Sigmoid colon (tissue), 7 donors: ENCODE data around the gene TXNRD2. TPM values are rescaled to one million over a fixed set of nuclear protein-coding genes. Genes with fewer than 3 reads are reported as not detected.

Experiments
- DNase-seq: peaks from one replicate; pipeline ENCODE4 v3.0.0-alpha.2; 2019
- H3K27ac ChIP-seq, 4 donors: fragments of 200-600 bp; sonication (generic); one replicate each; pipeline ENCODE4 v1.5.1; 2016 to 2019; ENCODE audit warnings: mild to moderate bottlenecking in 1 of 4
- H3K27me3 ChIP-seq, 3 donors: fragments of 200-600 bp; sonication (generic); one replicate each; pipeline ENCODE4 v1.5.1; 2019; ENCODE audit warnings: mild to moderate bottlenecking in 1 of 3
- H3K36me3 ChIP-seq, 4 donors: fragments of 200-600 bp; sonication (generic); one replicate each; pipeline ENCODE4 v1.5.1; 2016 to 2019
- H3K4me1 ChIP-seq, 4 donors: fragments of 200-600 bp; sonication (generic); one replicate each; pipeline ENCODE4 v1.5.1; 2017 to 2019
- H3K4me3 ChIP-seq, 4 donors: fragments of 200-600 bp; sonication (generic); one replicate each; pipeline ENCODE4 v1.5.1; 2017 to 2019; ENCODE audit warnings: mild to moderate bottlenecking in 2 of 4, moderate library complexity in 1 of 4
- H3K9me3 ChIP-seq, 4 donors: fragments of 200-600 bp in 3 of 4; sonication (generic) in 3 of 4; one replicate each; pipeline versions ENCODE4 v1.5.1 to v1.6.1; 2013 to 2019
- CTCF ChIP-seq, 4 experiments: fragments of 450-650 bp in 3 of 4; fragments of 200-600 bp in 1 of 4; IDR thresholded peaks; one replicate each; pipeline ENCODE4 v1.5.1; 2016 to 2019; ENCODE audit warnings: antibody characterized with exemption in 4 of 4, mild to moderate bottlenecking in 3 of 4, moderate library complexity in 2 of 4
- EP300 ChIP-seq, 4 donors: sonication (generic); formaldehyde crosslinking; IDR thresholded peaks; one replicate each; pipeline ENCODE4 v1.6.1; 2017; ENCODE audit warnings: antibody characterized with exemption in 4 of 4
- POLR2A ChIP-seq, 2 donors: fragments of 450-650 bp; IDR thresholded peaks; one replicate each; pipeline ENCODE4 v1.6.1; 2016; ENCODE audit warnings: antibody characterized with exemption in 2 of 2, mild to moderate bottlenecking in 2 of 2, moderate library complexity in 2 of 2
- POLR2AphosphoS5 ChIP-seq, 4 donors: sonication (generic); formaldehyde crosslinking; IDR thresholded peaks; one replicate each; pipeline ENCODE4 v1.6.1; 2017; ENCODE audit warnings: antibody characterized with exemption in 4 of 4
- WGBS, 2 donors: extraction: QIAGEN DNeasy Blood & Tissue Kit; methylation state at CpG; one replicate each; pipeline ENCODE4 v1.1.7; 2013; 5-methylcytosine and 5-hydroxymethylcytosine counted together
- intact Hi-C: fragments of 100-400 bp; cut with DNase I; formaldehyde crosslinking; loops from one replicate; pipeline ENCODE4 v1.15.1; 2023
- polyA plus RNA-seq, 3 donors: library from polyadenylated mRNA; stranded (reverse); fragments of 200-250 nt; gene quantifications; one replicate each; pipeline ENCODE4 v1.2.3, GENCODE V29; 2013
- total RNA-seq, 4 donors: library from RNA; depleted of rRNA; stranded (reverse); fragments of >200 nt; gene quantifications; one replicate each; pipeline ENCODE4 v1.1.0, GENCODE V29; 2016
- donor health status: healthy with polysubstance abuse.
- donor health status: Bipolar disorder and iron deficiency.
- donor health status: healthy.

Gene TXNRD2
- total and polyA plus RNA-seq, 7 donors: 13.2 to 29.6 (median 18.3) TPM

- Histone ChIP-seq H3K27ac (no peak overlapping the region), H3K27me3 (no peaks in the 10 kb centered on the region), H3K36me3 (peaks cover 0 to 10% (median 0%) of the 10 kb centered on the region in 4 donors), H3K4me3 (no peak overlapping the region), H3K9me3 (no peaks in the 10 kb centered on the region), H3K4me1 (peaks cover 0 to 2% (median 0%) of the 10 kb centered on the region in 4 donors)
- TF ChIP-seq POLR2AphosphoS5 (IDR thresholded peaks at IDR 0.05) (no peak), POLR2A (IDR thresholded peaks at IDR 0.05) (no peak), EP300 (IDR thresholded peaks at IDR 0.05) (no peak), CTCF (IDR thresholded peaks at IDR 0.05) (no peak)
- DNase-seq: no peak
- intact Hi-C loops: no loop called here
- WGBS, 2 donors: 78 to 86% methylated on average over 12 of the region's 12 CpGs
Observed at GRCh38 chr22:19932367-19933206, 9.0 kb downstream of the TXNRD2 start.

GRCh38 chr22:19931514-19931913 lies 10.1 kb downstream of the TXNRD2 start:
- Histone ChIP-seq H3K27ac (no peak overlapping the region), H3K4me3 (no peak overlapping the region), H3K4me1 (no peaks in the 10 kb centered on the region), H3K9me3 (no peaks in the 10 kb centered on the region), H3K36me3 (peaks cover 0 to 10% (median 0%) of the 10 kb centered on the region in 4 donors), H3K27me3 (no peaks in the 10 kb centered on the region)
- TF ChIP-seq POLR2AphosphoS5 (IDR thresholded peaks at IDR 0.05) (no peak), EP300 (IDR thresholded peaks at IDR 0.05) (no peak), CTCF (IDR thresholded peaks at IDR 0.05) (no peak), POLR2A (IDR thresholded peaks at IDR 0.05) (no peak)
- 96 to 97% methylated on average over 8 of the region's 8 CpGs for WGBS, 2 donors
- intact Hi-C loops: no loop called here
- no peak for DNase-seq

GRCh38 chr22:19930551-19931486 lies 10.8 kb downstream of the TXNRD2 start:
- Histone ChIP-seq H3K4me1 (no peaks in the 10 kb centered on the region), H3K36me3 (peaks cover 0 to 10% (median 0%) of the 10 kb centered on the region in 4 donors), H3K4me3 (no peak overlapping the region), H3K9me3 (no peaks in the 10 kb centered on the region), H3K27me3 (no peaks in the 10 kb centered on the region), H3K27ac (no peak overlapping the region)
- TF ChIP-seq EP300 (IDR thresholded peaks at IDR 0.05): no peak
- TF ChIP-seq POLR2AphosphoS5 (IDR thresholded peaks at IDR 0.05): no peak
- no peak for TF ChIP-seq POLR2A (IDR thresholded peaks at IDR 0.05)
- TF ChIP-seq CTCF (IDR thresholded peaks at IDR 0.05): no peak
- 91 to 93% methylated on average over 21 of the region's 21 CpGs for WGBS, 2 donors
- no peak for DNase-seq
- intact Hi-C loops: no loop called here

GRCh38 chr22:19929586-19930550 lies 11.8 kb downstream of the TXNRD2 start:
- Histone ChIP-seq H3K27me3 (no peaks in the 10 kb centered on the region), H3K27ac (no peak overlapping the region), H3K9me3 (no peaks in the 10 kb centered on the region), H3K4me3 (no peak overlapping the region), H3K4me1 (no peaks in the 10 kb centered on the region), H3K36me3 (peaks cover 0 to 6% (median 0%) of the 10 kb centered on the region in 4 donors)
- no peak for DNase-seq
- no peak for TF ChIP-seq CTCF (IDR thresholded peaks at IDR 0.05)
- no peak for TF ChIP-seq POLR2A (IDR thresholded peaks at IDR 0.05)
- TF ChIP-seq POLR2AphosphoS5 (IDR thresholded peaks at IDR 0.05): no peak
- TF ChIP-seq EP300 (IDR thresholded peaks at IDR 0.05): no peak
- intact Hi-C loops: no loop called here
- 88 to 92% methylated on average over 21 of the region's 21 CpGs for WGBS, 2 donors
